Muscle of arm (tissue), 14 donors: Measurements from ENCODE around the gene TMEM154. TPM values are rescaled to one million over a fixed set of nuclear protein-coding genes. Genes with fewer than 3 reads are reported as not detected.
A peak's percentile ranks its signal among the peaks of the same experiment; 100 is the strongest.

Source experiments
- DNase-seq: peaks from one replicate; pipeline ENCODE4 v3.0.0-alpha.2; 2013
- long read RNA-seq, 11 donors: transcript quantifications; one replicate each; lab custom pipeline, GENCODE V29; 2026
- polyA plus RNA-seq, 12 donors: library from polyadenylated mRNA; unstranded; fragments of 120-200 nt; gene quantifications; one replicate each; pipeline ENCODE4 v1.2.1, GENCODE V29; 2013; ENCODE audit not compliant: insufficient read length in 12 of 12

The TMEM154 gene, protein sequence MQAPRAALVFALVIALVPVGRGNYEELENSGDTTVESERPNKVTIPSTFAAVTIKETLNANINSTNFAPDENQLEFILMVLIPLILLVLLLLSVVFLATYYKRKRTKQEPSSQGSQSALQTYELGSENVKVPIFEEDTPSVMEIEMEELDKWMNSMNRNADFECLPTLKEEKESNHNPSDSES
- 10 to 100 TPM in 1 of 12 donors, 1 to 10 TPM in 3, under 1 TPM in 6, not detected in 2; 0.48 to 11.1 (median 0.87) TPM for polyA plus RNA-seq
- long read RNA-seq, donor 1: 0 reads
- long read RNA-seq, donor 2: 0 reads
- long read RNA-seq, donor 3: 0 reads
- long read RNA-seq, donor 4: 0 reads
- long read RNA-seq, donor 5: 0 reads
- long read RNA-seq, donor 6: 0 reads
- long read RNA-seq, donor 7: 0 reads
- long read RNA-seq, donor 8: 0 reads
- long read RNA-seq, donor 9: 0 reads
- long read RNA-seq, donor 10: 0 reads
- long read RNA-seq, donor 11: 0 reads

DNA sequence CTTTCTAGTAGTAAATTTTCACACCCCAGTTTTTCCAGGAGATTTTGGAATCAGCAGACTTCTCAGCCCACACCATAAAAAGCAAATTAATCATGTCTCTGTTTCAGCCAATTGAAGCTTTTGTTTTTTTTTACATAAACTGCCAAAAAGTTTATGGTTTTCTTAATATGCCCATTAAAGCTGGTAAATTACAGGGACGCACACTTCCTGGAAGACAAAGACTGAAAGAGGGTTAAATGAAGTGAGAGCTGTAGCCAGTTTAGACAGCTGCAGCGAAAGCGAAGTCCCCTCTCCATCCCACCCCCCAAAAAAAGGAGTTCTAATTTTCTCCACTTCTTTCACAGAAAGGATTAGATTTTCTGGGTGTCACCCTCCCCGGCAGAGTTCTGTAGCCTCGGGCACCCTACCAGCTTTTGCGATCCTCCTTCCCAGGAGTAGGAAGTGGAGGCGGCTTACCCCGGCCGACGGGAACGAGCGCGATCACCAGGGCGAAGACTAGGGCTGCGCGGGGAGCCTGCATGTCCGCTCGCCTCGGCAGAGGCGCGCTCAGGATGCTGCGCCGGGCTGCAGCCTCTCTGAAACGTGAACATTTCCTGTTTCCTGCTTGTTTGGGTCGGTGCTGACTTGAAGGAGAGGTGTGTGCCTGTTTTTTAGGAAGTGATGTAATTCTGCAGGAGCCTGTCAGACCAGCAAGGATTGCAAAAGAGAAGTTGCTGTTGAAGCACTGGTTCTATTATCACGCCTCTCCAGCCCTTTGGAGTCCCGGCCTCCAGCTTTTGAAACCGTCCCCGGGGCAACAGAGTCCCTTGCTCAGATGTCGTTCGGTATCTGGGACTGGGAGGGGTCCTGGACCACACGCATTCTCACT, at the start of gene TMEM154:
TSS of gene TMEM154 (minus strand) at position 584 of the 868 bp plus-strand sequence. CDS start at position 520, 64 bp downstream.
- DNase-seq: peak; percentile 55

DNA sequence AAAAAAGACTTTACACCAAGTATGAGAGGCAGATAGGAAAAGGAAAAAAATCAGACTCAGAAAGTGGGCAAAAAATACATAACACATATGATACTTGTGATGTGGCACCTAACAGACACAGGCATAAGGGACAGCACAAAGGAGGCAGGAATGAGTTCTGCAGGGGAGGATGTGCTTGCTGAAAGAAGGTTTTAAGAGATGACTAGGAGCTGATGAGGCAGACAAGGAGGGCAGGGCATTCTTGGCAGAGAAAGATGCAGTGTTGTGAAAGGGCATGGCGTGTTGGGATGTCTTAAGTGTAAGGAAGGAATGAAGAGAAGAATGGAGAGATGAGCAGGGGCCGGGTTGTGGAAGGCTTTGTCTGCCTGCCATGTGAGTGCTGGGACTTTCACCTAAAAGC, 49.7 kb upstream of the TMEM154 start:
- no peak for DNase-seq

DNA sequence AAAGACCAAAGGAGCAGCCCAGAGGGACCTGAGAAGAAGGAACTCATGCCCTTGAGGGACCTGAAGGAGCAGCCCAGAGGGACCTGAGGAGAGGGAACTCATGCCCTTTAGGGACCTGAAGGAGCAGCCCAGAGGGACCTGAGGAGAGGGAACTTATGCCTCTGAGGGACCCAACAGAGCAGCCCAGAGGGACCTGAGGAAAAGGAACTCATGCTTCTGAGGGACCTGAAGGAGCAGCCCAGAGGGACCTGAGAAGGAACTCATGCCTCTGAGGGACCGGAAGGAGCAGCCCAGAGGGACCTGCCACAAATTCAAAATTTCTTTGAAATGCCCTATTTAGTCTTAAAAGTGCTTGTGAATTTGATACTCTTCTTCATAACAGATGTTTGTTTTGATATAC, 48.5 kb upstream of the TMEM154 start:
- no peak for DNase-seq

DNA sequence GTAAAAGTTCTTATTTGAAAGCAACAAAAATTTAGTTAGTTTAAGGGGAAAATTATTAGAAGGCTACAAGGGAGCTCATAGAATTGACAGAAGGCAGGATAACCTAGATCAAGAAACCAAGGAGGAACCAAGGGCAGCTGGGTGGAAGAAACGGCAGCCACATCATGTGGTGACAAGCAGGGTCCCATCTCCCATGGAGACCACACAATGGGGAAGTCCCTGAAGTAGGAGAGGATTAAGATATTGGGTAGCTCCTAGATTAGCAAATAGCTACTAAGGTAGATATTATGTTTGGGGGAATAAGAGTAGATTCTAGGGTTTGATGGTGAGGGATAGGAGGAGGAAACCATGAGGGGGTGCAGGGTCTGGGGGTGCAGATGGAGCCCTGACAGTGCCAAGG, 48.0 kb upstream of the TMEM154 start:
- no peak for DNase-seq

DNA sequence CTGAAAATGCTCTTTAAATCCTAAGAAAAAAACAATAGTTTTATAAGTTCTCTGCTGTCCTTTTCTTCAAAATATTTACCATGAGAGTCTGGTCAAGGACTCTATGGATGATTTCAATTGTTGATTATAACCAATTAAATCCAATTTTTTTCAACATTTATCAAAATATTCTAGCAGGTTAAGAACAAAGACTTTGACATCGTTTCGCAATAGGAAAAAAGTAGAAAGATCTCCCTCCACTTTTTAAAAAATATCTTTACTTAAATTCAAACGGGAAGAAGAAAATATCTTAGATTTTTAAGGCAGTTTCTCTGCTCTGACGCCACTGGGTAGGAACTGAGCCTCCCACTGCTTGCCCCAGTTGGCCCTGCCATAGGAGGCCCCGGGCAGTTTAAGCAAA, 44.7 kb upstream of the TMEM154 start:
- DNase-seq: no peak

DNA sequence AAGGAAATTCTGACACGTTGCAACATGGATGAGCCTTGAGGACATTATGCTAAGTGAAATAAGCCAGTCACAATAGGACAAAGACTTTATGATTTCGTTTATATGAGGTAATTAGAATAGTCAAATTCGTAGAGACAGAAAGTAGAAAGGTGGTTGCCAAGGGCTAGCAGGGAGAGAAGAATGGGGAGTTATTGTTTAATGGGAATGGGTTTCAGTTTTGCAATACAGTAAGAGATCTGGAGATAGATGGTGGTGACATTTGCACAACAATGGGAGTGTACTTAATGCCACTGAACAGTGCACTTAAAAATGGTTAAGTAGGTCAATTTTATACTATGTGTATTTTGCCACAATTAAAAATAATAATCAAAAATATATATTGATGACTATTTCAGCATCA, 43.4 kb upstream of the TMEM154 start:
- no peak for DNase-seq

DNA sequence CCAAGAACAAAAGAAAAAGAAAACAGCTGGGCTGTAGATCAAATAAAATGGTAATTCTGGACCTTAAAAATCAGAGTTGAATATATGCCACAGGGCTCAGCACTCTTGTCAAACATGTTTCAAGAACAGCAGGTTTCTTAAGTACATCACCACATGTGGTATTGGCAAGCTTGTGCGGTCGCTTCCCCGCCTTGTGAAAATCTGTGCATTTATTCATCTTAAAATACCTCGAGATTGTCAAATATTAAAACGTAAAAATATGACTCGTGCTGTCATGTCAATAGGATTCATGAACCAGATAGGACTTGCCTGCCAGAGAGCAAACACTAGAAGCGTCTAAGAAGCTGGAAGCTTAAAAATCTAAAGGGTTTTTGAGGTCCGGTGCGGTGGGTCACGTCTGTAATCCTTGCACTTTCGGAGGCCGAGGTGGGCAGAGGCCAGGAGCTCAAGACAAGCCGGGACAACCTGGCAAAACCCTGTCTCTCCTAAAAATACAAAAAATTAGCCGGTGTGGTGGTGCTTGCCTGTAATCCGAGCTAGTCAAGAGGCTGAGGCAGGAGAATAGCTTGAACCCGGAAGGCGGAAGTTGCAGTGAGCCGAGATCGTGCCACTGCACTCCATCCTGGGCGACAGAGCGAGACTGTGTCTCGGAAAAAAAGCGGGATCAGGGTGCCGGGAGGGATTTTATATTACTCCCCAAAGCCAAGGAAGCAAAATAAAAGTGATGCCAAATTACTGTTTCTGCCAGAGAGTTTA, 40.2 kb upstream of the TMEM154 start:
- peak; percentile 55 for DNase-seq

DNA sequence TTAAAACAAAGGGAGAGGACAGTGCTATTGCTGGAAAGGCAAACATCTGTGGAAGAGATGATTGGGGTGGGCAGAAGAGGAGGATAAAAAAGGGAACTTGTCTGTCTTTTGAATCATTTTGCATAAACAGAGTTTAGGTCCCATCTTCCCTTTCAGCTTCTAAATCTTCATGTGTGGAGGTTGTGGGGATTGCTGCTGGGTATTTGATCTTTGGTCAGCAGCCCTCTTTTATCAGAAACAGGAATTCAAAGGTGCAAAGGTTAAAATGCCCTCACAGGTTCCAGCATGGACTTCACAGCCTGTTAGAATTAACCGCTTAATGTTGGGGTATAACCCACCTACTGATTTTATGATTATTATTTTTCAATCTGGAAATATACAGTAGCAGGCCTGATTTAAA, 39.5 kb upstream of the TMEM154 start:
- no peak for DNase-seq

DNA sequence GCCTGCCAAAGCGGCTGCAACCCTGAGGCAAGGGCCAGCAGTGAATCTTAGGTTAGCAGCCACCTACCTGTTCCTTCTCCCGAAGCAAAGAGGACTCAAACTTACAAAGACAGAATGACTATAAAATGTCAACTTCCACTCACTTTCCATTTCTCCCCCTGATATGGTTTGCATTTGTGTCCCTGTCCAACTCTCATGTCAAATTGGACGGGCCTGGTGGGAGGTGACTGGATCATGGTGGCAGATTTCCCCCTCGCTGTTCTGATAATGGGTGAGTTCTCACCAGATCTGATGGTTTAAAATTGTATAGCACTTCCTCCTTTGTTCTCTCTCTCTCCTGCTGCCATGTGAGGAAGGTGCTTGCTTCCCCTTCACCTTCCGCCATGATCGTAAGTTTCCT, 35.3 kb upstream of the TMEM154 start:
- no peak for DNase-seq

DNA sequence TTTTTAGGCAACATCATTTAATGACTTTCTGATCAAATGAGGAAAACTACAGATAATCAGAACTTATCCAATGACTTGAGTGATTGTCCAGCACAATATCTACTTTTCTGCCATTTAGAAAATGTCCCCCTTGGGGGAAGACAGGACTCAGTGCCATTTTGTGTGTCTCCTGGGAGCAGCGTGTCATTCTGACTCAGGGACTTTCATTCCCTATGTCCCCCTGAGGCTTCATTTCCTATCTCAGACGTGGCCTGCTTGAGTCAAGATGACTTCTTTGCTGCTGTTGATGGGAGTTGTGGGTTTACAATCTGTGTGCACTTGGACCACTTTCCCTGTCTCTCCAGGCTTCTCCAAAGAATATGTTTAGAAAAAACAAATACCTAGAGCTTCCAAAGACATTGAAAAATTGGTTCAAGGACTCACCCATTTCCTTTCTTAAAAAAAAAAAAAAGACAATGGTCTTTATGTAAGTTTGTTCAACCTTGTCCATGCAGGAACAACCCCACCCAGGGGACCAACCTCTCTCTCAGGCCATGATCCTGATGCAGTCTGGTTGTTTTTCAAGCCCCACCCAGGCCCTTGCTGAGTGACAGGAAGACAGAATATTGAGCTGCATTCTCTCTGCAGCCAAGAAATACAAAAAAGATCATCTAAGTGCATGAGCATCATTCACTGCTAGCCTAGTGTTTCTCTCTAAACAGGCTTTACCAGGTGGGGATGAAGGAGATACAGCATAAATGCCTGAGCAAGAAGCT, 34.3 kb upstream of the TMEM154 start:
- no peak for DNase-seq

DNA sequence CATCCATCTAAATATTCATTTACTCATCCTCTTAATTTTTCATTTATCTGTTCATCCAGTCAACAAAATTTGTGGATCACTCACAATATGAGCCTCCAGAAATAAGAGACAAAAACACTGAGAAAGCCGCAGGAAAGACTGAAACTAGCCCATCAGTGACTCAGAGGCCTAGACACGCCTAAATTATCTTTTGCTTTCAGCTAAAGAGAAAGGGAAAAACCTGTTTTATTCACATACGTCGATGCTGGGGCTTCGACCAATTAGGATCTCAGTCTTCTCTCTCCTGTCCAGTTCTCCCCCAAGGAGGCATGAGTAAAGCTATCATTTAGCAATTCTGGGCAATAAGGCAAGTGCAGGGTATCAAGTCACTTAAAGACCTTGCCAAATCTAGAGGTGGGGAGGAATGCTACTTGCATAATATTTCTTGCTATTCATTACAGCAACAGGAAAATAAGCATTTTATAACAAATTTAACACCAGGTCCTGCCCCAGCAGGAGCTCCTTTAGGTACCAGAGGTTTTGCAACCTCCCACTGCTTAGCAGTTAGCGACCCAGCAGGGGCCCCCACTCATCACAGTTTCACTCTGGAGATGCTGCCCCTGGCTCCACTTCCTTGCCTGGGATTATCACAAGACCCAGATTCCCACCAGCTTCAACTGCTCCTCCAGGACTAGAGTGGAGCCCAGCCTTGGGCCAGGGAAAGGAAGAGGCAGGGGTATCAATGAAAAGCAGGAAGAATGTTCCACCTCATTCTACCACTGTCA, 30.1 kb upstream of the TMEM154 start:
- no peak for DNase-seq

DNA sequence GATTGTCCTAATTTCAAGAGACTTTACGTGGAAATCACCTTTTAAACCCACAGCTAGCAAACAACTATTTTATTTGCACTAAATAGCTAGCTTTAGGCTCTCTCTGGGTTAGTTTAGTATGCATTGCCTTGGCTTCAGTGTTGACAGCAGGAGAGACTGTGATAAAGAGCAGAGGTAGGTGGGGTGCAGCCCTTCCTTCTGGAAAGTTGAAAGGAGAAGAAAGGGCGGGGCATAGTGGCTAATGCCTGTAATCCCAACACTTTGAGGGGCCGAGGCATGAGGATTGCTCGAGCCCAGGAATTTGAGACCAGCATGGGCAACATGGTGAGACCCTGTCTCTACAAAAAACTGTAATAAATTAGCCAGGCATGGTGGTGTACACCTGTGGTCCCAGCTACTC, 29.0 kb upstream of the TMEM154 start:
- DNase-seq: no peak

DNA sequence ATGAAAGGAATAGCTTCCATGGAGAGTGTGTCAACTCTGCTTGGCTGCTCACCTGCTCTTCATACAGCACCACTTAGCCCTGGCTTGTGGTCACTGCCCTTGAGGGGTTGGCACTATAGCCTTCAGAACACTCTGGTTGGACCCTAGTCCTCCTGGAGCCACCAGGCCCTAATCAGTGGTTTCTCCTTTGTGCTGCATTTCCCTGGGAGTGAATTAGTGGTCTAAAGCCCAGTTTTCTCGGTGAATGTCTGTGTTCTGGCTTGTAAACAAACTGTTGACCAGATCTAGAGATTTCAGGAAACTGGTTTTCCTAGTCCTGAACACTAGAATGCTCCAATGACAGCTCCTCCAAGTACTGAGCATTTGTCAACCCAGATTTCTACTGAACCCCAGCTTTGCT, 28.6 kb upstream of the TMEM154 start:
- no peak for DNase-seq

DNA sequence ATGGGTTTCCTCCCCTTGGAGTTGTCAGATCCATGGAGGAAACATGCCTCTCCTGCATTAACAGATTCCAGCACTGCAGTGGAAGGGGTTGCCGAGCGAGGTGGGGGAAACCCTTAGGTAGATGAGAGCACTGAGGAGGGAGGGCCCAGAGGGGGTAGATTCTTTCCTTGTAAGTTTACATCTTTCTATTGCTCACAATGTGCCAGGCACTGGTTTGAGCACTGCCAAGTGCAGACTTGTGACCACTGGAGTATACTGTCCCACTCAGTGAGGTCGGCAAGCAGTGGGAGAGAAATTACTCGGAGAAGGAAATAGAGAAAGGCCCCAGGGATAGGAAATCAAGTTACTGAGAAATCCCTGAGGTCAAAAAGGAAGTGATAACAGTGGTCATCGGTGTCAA, 27.8 kb upstream of the TMEM154 start:
- no peak for DNase-seq

DNA sequence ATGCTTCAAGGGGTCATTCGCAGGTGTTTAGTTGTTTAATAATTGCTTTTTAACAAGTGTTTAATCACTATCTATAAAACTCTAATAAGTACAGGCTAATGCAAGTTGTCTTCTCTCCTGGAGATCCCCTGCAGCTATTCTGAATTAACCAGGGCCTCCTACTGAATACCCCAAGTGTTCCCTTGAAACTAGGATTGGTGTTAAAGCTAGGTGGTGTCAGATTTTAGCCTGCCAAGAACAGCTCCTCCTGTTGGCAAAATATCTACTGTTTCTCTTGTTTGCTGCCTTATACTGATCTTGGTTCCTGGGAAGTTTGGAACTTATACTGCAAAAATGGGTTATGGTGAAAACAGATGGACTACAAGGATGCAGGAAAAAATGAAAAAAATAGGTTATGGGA, 26.1 kb upstream of the TMEM154 start:
- no peak for DNase-seq

DNA sequence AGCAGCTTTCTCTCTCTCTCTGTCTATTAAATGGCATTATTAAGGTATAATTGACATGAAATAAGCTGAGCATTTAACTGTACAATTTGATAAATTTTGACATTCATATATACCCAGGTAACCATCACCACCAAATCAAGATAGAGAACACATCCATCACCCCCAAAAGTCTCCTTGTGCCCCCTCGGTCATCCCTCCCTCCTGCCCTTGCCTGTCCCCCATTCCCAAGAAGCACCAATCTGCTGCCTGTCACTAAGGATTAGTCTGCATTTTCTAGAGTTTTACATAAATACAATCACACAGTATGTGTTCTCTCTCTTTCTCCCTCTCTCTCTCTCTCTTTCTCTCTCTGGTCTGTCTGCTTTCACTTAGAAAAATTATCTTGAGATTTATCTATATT, 25.0 kb upstream of the TMEM154 start:
- DNase-seq: no peak

DNA sequence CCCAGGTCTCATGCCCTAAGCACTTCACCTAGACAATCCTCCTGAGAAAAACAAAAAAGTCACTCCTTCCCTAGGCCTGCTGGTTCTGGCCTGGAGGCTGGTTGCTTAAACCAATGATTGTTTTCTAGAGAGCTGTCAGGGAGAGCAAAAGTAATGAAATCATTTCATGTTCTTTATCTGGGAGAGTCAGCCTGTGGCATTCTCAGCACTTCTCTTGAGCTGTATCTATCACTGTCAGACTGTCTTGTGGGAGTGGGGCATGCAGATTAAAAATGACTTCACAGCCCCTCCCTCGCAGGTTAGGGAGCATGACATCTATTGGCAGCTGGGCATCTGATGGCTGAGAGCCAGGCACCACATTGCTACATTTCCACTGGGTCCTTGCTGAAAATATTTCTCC, 20.4 kb upstream of the TMEM154 start:
- DNase-seq: no peak

DNA sequence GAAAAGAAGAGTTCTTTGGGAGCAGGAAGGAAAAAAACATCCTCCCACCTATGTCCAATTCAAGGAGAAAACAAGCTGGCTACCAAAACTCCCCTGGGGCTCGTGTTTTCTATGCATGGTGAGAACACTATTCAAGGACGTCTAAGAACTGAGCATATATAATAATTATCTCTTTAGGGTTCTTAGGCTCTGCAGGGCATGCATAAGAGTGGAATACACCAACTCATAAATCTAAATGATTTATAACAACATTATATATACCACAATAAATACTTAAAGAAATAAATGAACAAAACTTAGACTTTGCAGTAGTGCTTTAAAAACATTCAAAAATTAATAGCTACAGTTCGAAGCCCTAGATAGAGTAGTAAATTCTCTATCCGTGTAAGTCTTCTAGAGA, 19.5 kb upstream of the TMEM154 start:
- no peak for DNase-seq

DNA sequence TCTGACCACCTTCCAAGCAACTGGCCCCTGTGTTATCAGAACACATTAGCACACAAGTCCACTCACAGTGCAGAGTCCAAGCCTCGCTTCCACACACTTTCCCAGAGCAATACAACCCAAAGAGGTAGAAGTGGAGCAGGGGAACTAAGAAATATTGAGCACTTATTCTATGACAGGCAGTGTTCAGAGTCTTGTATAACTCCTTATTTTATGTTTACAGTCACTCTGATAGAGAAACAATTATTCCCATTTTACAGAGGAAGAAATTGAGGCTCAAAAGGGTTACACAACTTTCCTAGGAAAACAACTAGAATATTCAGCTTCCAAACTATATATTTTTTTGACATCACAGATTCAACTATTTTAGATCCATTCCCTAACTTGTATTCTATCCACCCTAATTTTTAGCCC, 18.3 kb upstream of the TMEM154 start:
- DNase-seq: no peak

DNA sequence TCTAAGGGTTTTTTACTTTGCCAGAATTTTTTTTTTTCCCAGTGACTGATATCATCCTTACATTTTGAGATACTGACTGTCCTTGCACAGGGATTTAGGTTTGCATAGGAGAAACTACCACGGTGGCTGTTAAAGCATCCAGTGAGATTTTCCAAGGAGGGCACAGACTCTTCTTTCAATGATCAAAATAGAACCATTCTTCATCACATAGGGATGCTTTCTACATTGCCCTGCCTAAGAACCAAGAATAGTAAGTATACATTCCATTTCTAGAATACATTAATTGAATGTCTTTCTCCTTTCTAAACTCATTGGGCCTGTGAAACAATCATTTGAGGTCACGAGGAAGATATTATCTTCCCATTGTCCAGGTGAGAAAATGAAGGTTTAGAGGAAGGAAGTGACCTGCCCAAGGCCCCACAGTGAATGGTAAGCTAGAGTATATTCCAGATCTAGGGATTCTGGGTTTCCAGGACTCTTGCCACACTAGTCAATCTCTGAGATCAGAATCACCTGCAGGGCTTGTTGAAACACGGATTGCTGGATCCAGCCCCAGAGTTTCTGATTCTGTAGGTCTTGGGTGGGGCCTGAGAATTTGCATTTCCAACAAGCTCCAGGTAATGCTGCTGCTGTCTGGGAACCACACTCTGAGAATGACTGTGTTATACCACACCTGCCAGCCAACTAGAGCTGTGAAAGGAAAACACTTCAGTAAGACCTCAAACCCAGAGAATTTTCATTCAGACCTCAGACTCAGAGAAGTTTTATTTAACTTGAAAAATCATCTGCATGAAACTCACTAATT, 17.7 kb upstream of the TMEM154 start:
- DNase-seq: no peak
